RWPE2 (cell line): ENCODE data around the gene TUBGCP5.
A peak's percentile ranks its signal among the peaks of the same experiment; 100 is the strongest.

ENCODE experiments used
- ATAC-seq: fragments of 200-7000 bp; cut with Tn5 transposase; 3 replicates; pipeline ENCODE4 v1.9.1; 2021; ENCODE audit warnings: low read depth
- DNase-seq: peaks from one replicate; pipeline ENCODE4 v3.0.0-alpha.2; 2020; ENCODE audit warnings: low spot score
- H3K27ac ChIP-seq: fragments of 450-650 bp; 2 replicates; pipeline ENCODE4 v1.5.1; 2017; ENCODE audit warnings: mild to moderate bottlenecking; ENCODE audit not compliant: poor library complexity, severe bottlenecking
- H3K27me3 ChIP-seq: fragments of 250-450 bp; sonication (Bioruptor Pico); 2 replicates; pipeline ENCODE4 v1.5.1; 2021; ENCODE audit warnings: mild to moderate bottlenecking, moderate library complexity; ENCODE audit not compliant: insufficient read depth, poor library complexity, severe bottlenecking
- H3K36me3 ChIP-seq: fragments of 250-450 bp; sonication (Bioruptor Pico); 2 replicates; pipeline ENCODE4 v1.5.1; 2020; ENCODE audit warnings: low read depth, mild to moderate bottlenecking, moderate library complexity
- H3K4me1 ChIP-seq: fragments of 250-450 bp; sonication (Bioruptor Pico); 2 replicates; pipeline ENCODE4 v1.5.1; 2021; ENCODE audit warnings: mild to moderate bottlenecking, moderate library complexity; ENCODE audit not compliant: insufficient read depth, poor library complexity, severe bottlenecking
- H3K4me3 ChIP-seq: fragments of 250-450 bp; sonication (Bioruptor Pico); 2 replicates; pipeline ENCODE4 v1.5.1; 2021; ENCODE audit warnings: mild to moderate bottlenecking, moderate library complexity; ENCODE audit not compliant: severe bottlenecking
- H3K9me3 ChIP-seq: fragments of 250-450 bp; sonication (Bioruptor Pico); 2 replicates; pipeline ENCODE4 v1.5.1; 2021; ENCODE audit warnings: mild to moderate bottlenecking, moderate library complexity; ENCODE audit not compliant: severe bottlenecking
- TF ChIP-seq, protein P1 (sequence below): fragments of 450-650 bp; IDR thresholded peaks from one replicate; pipeline ENCODE4 v1.5.1; 2017; ENCODE audit warnings: mild to moderate bottlenecking, moderate library complexity; ENCODE audit not compliant: poor library complexity, severe bottlenecking

TUBGCP5 gene

GRCh38 chr15:22952796-22953579 lies 86.4 kb downstream of the TUBGCP5 start:
- Histone ChIP-seq H3K36me3 (no peaks in the 10 kb centered on the region), H3K9me3 (no peaks in the 10 kb centered on the region), H3K27ac (peak overlapping the region; percentile 49), H3K4me3 (no peak overlapping the region), H3K4me1 (peaks cover 36% of the 10 kb centered on the region), H3K27me3 (no peaks in the 10 kb centered on the region)
- no peak for DNase-seq
- ATAC-seq, result no peak
- TF ChIP-seq, protein P1, sequence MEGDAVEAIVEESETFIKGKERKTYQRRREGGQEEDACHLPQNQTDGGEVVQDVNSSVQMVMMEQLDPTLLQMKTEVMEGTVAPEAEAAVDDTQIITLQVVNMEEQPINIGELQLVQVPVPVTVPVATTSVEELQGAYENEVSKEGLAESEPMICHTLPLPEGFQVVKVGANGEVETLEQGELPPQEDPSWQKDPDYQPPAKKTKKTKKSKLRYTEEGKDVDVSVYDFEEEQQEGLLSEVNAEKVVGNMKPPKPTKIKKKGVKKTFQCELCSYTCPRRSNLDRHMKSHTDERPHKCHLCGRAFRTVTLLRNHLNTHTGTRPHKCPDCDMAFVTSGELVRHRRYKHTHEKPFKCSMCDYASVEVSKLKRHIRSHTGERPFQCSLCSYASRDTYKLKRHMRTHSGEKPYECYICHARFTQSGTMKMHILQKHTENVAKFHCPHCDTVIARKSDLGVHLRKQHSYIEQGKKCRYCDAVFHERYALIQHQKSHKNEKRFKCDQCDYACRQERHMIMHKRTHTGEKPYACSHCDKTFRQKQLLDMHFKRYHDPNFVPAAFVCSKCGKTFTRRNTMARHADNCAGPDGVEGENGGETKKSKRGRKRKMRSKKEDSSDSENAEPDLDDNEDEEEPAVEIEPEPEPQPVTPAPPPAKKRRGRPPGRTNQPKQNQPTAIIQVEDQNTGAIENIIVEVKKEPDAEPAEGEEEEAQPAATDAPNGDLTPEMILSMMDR, result no peak

DNA sequence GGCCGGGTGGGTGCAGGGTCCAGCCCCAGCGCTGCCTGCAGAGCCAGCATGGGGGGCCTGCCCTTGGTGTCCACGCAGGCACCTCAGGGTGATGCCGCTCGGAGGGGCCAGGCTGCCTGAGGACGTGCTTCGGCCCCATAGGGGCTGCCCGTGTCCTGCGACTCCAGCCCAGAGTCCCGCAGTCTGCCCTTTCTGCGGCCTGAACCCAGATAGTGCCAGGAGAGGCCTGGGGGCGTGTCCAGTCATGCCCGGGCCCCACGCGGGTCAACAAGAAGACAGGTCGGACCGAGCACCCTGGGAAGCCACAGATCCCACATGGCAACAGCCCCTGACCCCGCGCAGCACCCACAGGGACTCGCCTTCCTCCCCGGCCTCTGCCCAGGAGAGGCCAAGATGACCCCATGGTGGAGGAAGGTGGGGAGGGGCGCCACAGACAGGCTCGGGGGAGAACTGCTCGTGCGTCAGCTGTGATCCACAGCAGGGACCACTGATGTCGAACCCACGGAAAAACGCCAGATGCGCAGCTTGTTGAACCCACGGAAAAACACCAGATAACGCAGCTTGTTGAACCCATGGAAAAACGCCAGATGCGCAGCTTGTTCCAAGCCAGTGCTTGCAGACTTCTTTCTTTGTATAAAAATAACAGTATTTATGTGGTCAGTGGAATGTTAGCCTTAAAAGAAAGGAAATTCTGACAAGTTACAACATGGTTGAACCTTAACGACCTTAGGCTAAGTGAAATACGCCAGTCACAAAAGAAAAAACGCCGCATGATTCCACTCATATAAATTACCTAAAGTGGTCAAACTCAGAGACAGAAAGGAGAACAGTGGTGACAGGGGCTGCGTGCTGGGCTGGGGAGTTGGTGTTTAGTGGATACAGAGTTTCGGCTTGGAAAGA lies 87.7 kb downstream of the TUBGCP5 start:
- Histone ChIP-seq H3K36me3 (no peaks in the 10 kb centered on the region; the same call in 1 of the 2 replicates), H3K4me1 (peaks cover 36% of the 10 kb centered on the region), H3K4me3 (no peak overlapping the region), H3K9me3 (no peaks in the 10 kb centered on the region), H3K27ac (peak overlapping the region; percentile 49), H3K27me3 (no peaks in the 10 kb centered on the region)
- TF ChIP-seq, protein P1, result no peak
- DNase-seq, result no peak
- peak; percentile 28 for ATAC-seq

GRCh38 chr15:22951031-22951380 lies 88.4 kb downstream of the TUBGCP5 start:
- DNase-seq, result no peak
- no peaks in the 10 kb centered on the region for H3K9me3 ChIP-seq
- no peak for ATAC-seq
- no peaks in the 10 kb centered on the region; the same call in 1 of the 2 replicates for H3K36me3 ChIP-seq
- H3K4me1 ChIP-seq, result peaks cover 36% of the 10 kb centered on the region
- TF ChIP-seq, protein P1, result no peak
- H3K27me3 ChIP-seq, result no peaks in the 10 kb centered on the region
- H3K27ac ChIP-seq, result peak overlapping the region; percentile 49
- H3K4me3 ChIP-seq, result no peak overlapping the region

DNA sequence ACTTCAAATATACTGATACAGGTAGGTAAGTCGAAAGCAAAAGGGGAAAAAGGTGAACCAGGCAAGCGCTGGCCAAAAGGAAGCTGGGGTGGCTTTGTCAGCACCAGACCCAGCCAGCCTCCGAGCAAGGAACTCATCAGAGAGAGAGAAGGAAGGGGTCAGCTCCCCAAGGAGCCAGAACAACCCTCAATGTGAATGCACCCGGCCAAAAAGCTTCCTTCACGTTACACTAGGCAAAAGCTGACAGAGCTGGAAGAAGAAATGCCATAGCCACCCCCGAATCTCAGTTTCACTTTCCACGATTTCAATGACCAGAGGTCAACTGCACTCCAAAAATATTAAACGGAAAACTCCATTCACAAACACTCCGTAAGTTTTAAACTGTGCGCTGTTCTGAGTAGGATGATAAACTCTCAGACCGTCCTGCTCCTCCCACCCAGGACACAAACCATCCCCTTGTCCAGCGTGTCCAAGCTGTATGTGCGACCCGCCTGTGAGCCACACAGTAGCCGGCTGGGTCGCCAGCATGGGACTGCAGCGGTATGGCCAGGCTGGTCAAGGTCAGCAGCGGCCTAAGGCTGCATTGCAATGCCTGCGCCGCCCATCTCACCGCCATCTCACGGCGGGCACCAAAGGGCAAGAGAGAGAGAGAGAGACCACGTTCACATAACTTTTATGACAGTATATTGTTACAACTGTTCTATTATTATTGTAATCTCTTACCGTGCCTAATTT lies 88.9 kb downstream of the TUBGCP5 start:
- TF ChIP-seq, protein P1, result no peak
- no peaks in the 10 kb centered on the region; the same call in 1 of the 2 replicates for H3K36me3 ChIP-seq

More for the DNA sequence above, 88.9 kb downstream of the TUBGCP5 start:
- peaks cover 36% of the 10 kb centered on the region for H3K4me1 ChIP-seq
- H3K27ac ChIP-seq, result no peak overlapping the region
- no peaks in the 10 kb centered on the region for H3K9me3 ChIP-seq
- no peaks in the 10 kb centered on the region for H3K27me3 ChIP-seq
- ATAC-seq, result no peak
- H3K4me3 ChIP-seq, result no peak overlapping the region
- no peak for DNase-seq
